ENCODE measurements around the gene VKORC1.

DNA sequence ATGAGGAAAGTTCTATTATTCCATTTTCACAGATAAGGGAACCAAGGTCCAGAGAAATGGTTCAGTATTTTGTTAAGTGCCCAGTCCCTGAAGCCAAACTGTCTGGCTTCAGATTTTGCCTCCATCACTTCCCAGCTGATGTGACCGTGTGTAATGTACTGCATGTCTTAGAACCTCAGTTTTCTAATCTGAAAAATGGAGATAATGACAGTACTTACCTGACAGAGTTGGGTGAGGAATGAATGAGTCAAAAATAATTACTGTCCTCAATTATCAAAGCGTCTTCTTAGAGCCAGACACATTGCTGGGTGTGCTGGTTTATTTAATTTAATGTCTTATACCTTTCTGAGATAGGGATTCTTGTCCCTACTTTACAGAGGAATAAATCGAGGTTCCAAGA is 27.3 kb downstream of the VKORC1 start:
- TF ChIP-seq CTCF (conservative IDR thresholded peaks at IDR 0.05; ENCODE audit: low read depth in 2 of 2) (no peak), ZNF114 (CRISPR knock-in tag; IDR thresholded peaks at IDR 0.05) (no peak), POLR2AphosphoS5 (IDR thresholded peaks at IDR 0.05; ENCODE audit: low read depth) (no peak), EZH2 (IDR thresholded peaks at IDR 0.05; ENCODE audit: low read depth, unreplicated experiment) (no peak), REST (IDR thresholded peaks at IDR 0.05; ENCODE audit: unreplicated experiment) (no peak), NANOG (IDR thresholded peaks at IDR 0.05; ENCODE audit: borderline replicate concordance) (no peak), CREB1 (CRISPR knock-in tag; IDR thresholded peaks at IDR 0.05; ENCODE audit: low read depth) (no peak), EZH2phosphoT487 (IDR thresholded peaks at IDR 0.05; ENCODE audit: unreplicated experiment) (no peak), STAT1 (IDR thresholded peaks at IDR 0.05; ENCODE audit: unreplicated experiment) (no peak)

Data from GM23338 (cell line).